Measurements from ENCODE around the gene MMP1. TPM values are rescaled to one million over a fixed set of nuclear protein-coding genes. Genes with fewer than 3 reads are reported as not detected.

MMP1 gene
- polyA plus RNA-seq, 1 of the 3 experiments (the other 2 are of a cell fraction), result 5.9 TPM

DNA sequence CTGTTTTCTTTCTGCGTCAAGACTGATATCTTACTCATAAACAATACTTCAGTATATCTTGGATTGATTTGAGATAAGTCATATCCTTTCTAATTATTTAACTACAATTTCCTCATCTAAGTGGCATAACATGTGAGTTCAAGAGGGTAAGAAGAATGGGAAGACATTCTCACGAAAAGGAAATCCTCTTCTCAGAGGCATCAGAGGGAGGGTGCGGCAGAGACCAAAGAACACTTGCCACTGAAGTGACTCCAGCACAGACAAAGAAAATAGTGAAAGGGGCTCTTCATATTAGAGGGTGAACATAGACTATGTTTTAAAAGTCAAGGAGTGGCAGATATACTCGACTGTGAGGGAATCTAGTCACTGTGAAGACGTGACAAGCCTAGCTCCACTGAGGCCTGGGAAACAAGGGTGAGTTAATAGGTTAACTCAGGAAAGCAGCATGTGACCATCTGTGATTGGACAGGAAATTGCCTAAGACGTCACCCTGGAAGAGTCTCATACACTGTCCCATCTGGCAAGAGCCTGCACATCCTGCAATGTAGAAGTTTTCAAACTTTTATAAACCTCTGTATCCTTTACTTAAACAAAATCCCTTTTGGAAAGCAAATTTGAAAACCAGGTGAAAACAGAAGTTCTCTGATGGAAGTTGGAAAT lies 1.9 kb upstream of the MMP1 start:
- no peak for DNase-seq
- no peaks in the 10 kb centered on the region for H3K9me2 ChIP-seq
- no peaks in the 10 kb centered on the region for H3K27me3 ChIP-seq (ENCODE audit: insufficient read depth)
- no peaks in the 10 kb centered on the region for H4K20me1 ChIP-seq (ENCODE audit: insufficient read depth)
- POLR2A ChIA-PET, result no interaction called here
- no peaks in the 10 kb centered on the region for H3K36me3 ChIP-seq (replicated peaks in 1 of 2; ENCODE audit: control insufficient read depth in 1 of 2, insufficient read depth in 2 of 2, low read length in 1 of 2)
- no peak overlapping the region for H3K27ac ChIP-seq (ENCODE audit: low read depth in 2 of 2, low read length in 1 of 2)
- H3K79me2 ChIP-seq (ENCODE audit: insufficient read depth), result no peaks in the 10 kb centered on the region
- H3K4me2 ChIP-seq, result no peak overlapping the region
- CTCF ChIA-PET, result interaction anchor here (1.1 kb wide), 1 partner anchor 11 kb away, joined by 3 read pairs; no protein-coding TSS in a partner anchor
- H2AFZ ChIP-seq (ENCODE audit: low read depth), result no peak overlapping the region
- no peak overlapping the region for H3K9ac ChIP-seq
- TF ChIP-seq USF1 (IDR thresholded peaks at IDR 0.05; ENCODE audit: borderline replicate concordance, low read depth) (peak; percentile 34; the same call in 1 of the 2 replicates), RFX5 (IDR thresholded peaks at IDR 0.05; ENCODE audit: low read length) (no peak), CTCF (IDR thresholded peaks at IDR 0.05) (no peak), JUND (IDR thresholded peaks at IDR 0.05) (no peak)
- TF ChIP-seq, protein P1, sequence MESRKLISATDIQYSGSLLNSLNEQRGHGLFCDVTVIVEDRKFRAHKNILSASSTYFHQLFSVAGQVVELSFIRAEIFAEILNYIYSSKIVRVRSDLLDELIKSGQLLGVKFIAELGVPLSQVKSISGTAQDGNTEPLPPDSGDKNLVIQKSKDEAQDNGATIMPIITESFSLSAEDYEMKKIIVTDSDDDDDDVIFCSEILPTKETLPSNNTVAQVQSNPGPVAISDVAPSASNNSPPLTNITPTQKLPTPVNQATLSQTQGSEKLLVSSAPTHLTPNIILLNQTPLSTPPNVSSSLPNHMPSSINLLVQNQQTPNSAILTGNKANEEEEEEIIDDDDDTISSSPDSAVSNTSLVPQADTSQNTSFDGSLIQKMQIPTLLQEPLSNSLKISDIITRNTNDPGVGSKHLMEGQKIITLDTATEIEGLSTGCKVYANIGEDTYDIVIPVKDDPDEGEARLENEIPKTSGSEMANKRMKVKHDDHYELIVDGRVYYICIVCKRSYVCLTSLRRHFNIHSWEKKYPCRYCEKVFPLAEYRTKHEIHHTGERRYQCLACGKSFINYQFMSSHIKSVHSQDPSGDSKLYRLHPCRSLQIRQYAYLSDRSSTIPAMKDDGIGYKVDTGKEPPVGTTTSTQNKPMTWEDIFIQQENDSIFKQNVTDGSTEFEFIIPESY (IDR thresholded peaks at IDR 0.05; ENCODE audit: borderline replicate concordance, low read depth), result no peak
- 54% methylated on average over 6 of the region's 6 CpGs for WGBS (ENCODE audit: low lambda C conversion rate)
- peaks cover 10% of the 10 kb centered on the region for H3F3A ChIP-seq (replicated peaks; ENCODE audit: insufficient read depth)
- H3K4me1 ChIP-seq (ENCODE audit: control insufficient read depth in 1 of 2, insufficient read depth in 2 of 2, low read depth in 1 of 2, low read length in 1 of 2), result no peaks in the 10 kb centered on the region; a peak in 1 of 4 replicates
- no peak overlapping the region for H3K4me3 ChIP-seq (ENCODE audit: low read depth in 2 of 2, low read length in 1 of 2)
- H3K9me3 ChIP-seq, result no peaks in the 10 kb centered on the region

DNA sequence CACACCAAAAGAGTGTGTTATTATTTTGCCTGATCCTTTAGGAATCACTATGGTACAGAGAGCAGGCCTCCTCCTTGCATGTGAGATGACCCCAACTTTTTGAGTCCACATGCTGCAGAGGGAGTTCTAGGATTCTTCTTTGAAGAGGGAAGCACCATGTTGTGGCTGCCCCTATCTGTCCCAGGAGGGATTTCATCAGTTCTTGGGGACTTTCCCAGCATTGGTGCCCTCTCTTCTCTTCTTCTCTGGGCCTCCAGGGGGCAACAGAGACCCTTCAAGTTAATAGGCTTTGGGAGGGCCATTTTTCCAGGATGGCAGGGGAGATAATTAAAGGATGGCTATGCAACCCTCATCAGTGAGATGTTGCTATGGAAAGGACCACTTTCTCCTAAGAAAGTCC lies 3.6 kb downstream of the MMP1 start:
- Histone ChIP-seq H3K4me1 (ENCODE audit: control insufficient read depth in 1 of 2, insufficient read depth in 2 of 2, low read depth in 1 of 2, low read length in 1 of 2) (no peaks in the 10 kb centered on the region; a peak in 1 of 4 replicates), H3K9me3 (no peaks in the 10 kb centered on the region), H3K9me2 (no peaks in the 10 kb centered on the region), H3K27ac (ENCODE audit: low read depth in 2 of 2, low read length in 1 of 2) (no peak overlapping the region), H3K4me2 (no peak overlapping the region), H3F3A (replicated peaks; ENCODE audit: insufficient read depth) (no peaks in the 10 kb centered on the region), H3K9ac (no peak overlapping the region), H4K20me1 (ENCODE audit: insufficient read depth) (no peaks in the 10 kb centered on the region), H2AFZ (ENCODE audit: low read depth) (no peak overlapping the region), H3K79me2 (ENCODE audit: insufficient read depth) (no peaks in the 10 kb centered on the region), H3K4me3 (ENCODE audit: low read depth in 2 of 2, low read length in 1 of 2) (no peak overlapping the region), H3K36me3 (replicated peaks in 1 of 2; ENCODE audit: control insufficient read depth in 1 of 2, insufficient read depth in 2 of 2, low read length in 1 of 2) (peaks cover 0 to 3% of the 10 kb centered on the region in 2 experiments), H3K27me3 (ENCODE audit: insufficient read depth) (no peaks in the 10 kb centered on the region)
- CTCF ChIA-PET, result no interaction called here
- POLR2A ChIA-PET, result no interaction called here
- peak; percentile 15 for DNase-seq
- TF ChIP-seq SMC3 (IDR thresholded peaks at IDR 0.05; ENCODE audit: low read depth, low read length) (0 out of 2 replicates have a peak, but pooled peaks have one; percentile 23), CTCF (IDR thresholded peaks at IDR 0.05) (peak; percentile 60), RAD21 (IDR thresholded peaks at IDR 0.05; ENCODE audit: low read length) (peak; percentile 24; the same call in 1 of the 2 replicates), JUND (IDR thresholded peaks at IDR 0.05) (no peak)
